HG03457 (cell line): Measurements from ENCODE around the gene VANGL2.
"Not testable (repeated sequence)": the region's sequence is repeated elsewhere in the genome, so short reads cannot be mapped to it uniquely, and the experiment has no call there.

Experiments
- ATAC-seq: cut with Tn5 transposase; IDR thresholded peaks from one replicate; pipeline ENCODE4 v1.9.1; 2021; ENCODE audit warnings: moderate number of reproducible peaks; ENCODE audit not compliant: unreplicated experiment

VANGL2 gene

DNA sequence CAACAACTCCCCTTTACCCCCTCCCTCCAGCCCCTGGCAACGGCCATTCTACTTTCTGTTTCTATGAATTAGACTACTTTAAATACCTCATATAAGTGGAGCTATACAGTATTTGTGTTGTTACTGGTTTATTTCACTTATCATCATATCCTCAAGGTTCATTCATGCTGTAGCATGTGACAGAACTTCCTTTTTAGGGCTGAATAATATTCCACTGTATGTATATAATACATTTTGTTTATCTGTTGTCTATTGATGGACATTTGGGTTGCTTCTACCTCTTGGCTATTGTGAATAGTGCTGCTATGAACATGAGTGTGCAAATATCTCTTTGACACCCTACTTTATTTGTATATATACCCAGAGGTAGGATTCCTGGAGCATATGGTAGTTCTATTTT, 31.3 kb upstream of the VANGL2 start:
- no peak for ATAC-seq

DNA sequence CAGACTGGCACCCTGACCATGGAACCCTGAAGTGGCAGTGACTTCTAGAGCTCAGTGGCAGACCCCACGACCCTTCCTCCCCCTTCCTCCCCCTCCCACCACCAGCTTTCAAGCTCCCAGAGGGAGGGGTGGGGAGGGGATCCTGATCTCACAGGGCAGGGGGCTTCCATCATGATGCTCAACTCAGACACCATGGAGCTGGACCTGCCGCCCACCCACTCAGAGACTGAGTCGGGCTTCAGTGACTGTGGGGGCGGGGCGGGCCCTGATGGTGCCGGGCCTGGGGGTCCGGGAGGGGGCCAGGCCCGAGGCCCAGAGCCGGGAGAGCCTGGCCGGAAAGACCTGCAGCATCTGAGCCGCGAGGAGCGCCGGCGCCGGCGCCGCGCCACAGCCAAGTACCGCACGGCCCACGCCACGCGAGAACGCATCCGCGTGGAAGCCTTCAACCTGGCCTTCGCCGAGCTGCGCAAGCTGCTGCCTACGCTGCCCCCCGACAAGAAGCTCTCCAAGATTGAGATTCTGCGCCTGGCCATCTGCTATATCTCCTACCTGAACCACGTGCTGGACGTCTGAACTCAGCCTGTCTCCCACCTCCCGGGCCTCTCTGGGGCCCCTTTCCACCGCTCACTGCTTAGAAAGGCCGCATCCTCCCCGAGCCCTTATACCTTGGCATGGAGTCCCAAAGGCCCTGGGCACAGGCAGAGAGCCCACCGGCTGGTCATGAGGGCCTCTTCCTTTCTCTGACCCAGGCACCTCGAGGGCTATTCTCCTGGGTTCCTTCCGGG, 29.6 kb upstream of the VANGL2 start:
- ATAC-seq = no peak

DNA sequence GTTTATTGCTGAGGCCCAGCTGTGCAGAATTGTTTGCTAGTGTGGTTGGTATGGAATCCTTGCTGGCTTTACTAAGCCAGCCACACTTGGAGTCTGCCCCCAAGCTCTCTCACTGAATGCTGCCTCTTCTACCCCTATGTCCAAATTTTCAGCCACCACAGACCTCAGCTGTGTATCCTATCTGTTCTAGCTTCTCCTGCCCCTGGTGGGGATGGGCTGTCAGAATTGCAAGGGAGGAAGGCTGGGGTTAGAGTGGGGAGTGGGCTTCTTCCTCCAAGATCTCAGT, 29.1 kb upstream of the VANGL2 start:
- no peak for ATAC-seq

DNA sequence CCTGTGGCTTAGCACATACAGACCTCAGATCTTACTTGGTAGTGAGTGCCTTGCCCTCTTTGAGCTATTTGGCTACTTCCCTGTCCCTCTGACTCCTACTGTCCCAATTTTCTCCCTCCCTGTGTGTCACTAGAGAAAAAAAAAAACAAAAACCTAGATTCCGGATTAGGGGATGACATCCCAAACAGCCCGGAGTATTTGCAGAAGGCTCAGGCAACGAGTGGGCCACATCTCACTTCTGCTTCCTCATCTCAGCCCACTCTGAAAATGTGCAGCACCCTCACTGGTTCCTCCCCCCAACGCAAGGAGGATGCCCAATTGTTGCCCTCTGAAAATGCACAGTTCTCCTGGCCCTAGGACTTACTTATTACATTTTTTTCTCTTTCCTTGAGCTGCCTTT, 28.6 kb upstream of the VANGL2 start:
- no peak for ATAC-seq

DNA sequence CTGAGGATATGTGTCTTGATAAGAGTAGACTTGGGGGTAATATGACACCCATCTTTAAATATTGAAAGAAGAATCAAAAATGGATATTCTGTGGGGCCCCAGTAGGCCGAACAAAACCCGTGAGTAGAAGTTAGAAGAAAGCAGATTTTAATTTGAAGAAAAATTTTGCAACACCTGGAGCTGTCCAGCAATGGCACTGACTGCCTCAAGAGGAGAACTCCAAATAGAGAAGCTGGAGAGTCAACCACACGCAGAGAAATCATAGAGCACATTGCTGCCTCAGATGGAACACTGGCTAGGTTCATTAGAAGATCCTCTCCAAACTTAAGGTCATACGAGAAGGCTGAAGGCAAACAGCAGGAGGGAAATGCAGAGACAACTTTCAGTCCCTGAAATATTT, 26.7 kb upstream of the VANGL2 start:
- ATAC-seq = no peak

DNA sequence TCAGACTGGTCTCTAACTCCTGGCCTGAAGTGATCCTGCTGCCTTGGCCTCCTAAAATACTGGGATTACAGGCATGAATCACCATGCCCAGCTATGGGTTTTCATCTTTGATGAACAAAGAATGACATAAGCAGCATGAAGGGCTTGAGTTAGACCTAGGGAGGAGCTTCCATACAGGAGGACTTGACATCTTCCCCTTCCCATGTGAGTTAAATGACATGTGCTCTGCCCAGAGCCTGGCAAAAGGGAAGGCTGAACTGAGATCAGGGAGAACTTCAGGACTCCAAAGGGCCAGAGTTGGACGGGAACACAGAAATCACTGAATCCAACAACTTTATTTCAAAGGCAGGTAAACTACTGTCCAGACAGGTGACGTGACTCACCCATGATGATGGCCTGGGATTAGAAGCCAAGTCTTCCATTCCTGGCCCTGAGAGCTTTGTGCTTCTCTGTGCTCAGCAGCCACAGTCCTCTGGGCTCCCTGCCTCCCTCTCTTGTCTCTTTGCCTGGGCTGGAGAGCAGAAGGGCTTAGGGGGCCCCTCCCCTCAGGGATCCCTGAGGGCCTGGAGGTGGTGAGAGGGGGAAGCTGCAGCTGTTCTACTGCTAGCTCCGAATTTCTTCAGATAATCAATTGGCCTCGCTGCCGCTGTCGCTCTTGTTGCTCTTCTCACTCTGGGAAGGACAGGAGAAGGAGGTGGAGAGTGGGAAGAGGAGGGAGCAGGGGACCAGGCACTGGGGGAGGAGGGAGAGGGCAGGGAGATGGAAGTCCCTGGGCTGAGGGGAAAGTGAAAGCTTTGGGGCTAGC, 25.9 kb upstream of the VANGL2 start:
- ATAC-seq = no peak

DNA sequence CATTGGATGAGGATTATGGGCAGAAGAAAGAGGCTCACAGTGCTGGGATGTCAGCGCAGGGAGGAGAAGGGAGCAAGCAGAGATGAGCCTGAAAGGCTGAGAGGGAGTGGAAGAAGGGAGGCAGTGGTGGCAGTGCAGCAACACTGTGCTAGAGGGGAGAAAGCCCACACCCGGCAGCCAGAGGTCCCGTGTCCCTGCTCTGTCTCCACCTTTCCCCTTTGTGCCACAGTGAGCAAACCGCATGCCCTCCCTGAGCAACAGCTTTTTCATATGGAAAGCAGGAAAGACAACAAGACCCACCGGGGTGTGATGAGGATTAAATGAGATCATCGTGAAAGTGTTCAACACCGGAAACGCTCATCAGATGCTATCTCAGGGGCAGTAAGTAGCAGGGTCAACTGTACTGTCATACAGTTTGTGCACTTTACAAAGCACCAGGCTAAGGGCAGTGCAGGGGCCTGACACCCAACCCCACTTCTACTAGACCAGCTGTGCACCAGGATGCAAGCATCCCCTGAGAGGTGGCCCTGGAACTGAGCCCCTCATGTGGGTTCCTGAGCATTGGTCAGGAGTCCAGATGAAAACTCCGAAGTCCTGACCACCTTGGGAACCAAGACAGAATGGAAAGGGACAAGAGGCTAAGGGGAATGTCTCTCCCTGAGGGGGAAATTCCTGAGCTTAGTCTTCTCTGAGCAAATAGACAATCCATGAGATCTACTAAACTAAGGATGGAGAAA, 24.4 kb upstream of the VANGL2 start:
- no peak for ATAC-seq

DNA sequence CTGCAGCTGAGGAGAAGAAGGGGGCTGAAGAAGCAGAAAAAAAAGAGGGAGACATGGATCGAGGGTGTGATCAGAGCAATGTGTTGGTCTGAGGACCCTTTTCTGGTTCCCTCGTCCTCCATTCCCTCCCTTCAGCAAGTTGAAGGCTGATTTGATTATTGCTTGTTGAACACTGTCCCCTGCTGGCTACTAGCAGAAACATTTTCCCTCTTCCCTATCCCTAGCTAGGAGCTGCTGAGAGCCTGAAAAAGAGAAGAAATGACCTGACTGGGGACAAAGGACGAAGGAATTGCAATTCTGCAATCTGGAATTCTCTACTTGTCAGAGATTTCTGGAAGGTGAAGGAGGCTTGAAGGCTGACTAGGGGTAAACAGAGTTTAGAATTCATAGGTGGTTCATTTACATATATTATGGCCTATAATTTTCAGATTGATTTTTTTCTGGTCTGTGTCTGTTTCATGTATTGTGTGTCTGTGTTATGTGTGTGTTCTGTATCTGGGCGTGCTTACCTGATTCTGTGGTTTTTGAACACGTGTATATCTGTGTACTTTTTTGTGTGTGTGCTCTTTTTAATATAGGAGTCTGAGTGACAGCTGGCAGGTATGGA, 23.7 kb upstream of the VANGL2 start:
- no peak for ATAC-seq

DNA sequence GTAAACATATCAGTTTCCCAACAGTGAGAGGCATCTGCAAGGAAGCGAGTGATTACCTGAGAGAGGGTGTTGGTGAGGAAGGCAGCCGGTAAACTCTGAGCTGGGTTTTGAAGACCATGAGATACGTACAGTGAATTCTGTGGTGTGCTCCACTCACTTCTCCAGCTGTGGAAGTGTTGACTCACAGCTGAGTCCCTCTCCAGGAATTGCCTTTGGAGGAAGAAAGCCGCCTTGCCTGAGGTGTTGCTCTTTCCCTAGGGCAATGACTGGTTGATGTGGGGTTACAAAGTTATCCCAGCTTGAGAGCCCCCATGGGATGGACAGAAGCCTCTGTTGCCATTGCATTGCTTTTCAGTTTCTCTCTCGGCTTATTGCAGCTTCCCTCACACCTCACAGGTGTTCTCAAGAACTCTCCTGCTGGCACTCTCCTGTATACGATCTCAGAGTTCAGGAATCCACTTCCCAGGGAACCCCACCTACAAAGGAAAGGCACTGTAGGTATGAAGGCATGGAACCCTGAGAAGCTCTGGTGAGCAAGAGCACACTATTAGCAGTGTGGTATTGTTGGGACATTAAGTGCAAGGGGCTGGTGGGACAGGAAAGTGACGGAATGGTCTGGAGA, 22.7 kb upstream of the VANGL2 start:
- ATAC-seq = no peak

DNA sequence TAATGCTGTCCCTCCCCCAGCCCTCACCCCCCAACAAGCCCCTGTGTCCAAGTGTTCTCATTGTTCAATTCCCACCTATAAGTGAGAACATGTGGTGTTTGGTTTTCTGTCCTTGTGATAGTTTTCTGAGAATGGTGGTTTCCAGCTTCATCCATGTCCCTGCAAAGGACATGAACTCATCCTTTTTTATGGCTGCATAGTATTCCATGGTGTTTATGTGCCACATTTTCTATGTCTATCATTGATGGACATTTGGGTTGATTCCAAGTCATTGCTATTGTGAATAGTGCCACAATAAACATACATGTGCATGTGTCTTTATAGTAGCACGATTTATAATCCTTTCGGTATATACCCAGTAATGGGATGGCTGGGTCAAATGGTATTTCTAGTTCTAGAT, 15.6 kb upstream of the VANGL2 start:
- not testable (repeated sequence) for ATAC-seq

DNA sequence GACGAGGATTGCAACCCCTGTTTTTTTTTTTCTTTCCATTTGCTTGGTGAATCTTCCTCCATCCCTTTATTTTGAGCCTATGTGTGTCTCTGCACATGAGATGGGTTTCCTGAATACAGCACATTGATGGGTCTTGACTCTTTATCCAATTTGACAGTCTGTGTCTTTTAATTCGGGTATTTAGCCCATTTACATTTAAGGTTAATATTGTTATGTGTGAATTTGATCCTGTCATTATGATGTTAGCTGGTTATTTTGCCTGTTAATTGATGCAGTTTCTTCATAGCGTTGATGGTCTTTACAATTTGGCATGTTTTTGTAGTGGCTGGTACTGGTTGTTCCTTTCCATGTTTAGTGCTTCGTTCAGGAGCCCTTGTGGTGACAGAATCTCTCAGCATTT, 12.0 kb upstream of the VANGL2 start:
- ATAC-seq = not testable (repeated sequence)

DNA sequence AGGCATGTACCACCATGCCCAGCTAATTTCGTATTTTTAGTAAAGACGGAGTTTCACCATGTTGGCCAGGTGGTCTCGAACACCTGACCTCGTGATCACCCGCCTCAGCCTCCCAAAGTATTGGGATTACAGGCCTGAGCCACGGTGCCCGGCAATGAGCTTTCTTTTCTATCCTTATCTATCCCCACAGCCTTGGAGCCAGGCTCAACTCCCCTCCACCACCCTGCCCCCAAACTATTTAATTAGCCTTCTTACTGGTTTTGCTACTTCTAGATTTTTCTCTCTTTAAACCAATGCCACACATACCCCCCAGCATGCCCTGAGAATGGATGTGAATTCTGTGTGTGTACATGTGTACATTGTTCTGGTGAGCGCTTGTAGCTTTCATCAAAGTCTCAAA, 5.7 kb upstream of the VANGL2 start:
- ATAC-seq = no peak

DNA sequence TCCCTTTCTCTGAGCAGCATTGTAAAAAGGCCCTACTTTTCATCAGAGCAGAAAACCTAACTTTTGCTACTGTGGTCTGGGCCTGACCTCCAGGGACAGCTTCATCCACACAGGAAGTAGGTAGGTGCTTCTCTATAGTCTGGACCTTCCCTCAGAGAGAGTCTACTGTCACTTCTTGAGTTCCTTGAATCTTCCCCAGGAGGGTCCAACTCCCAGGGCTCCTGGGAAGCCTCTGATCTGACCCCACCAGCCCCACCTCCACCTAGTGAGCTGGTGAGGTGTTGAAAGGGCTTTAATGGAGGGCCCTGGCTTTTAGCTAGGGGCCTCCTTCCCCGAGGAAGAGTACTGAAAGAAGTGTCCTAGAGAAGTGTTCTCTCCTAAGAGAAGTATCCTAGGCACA, 2.7 kb upstream of the VANGL2 start:
- no peak for ATAC-seq

DNA sequence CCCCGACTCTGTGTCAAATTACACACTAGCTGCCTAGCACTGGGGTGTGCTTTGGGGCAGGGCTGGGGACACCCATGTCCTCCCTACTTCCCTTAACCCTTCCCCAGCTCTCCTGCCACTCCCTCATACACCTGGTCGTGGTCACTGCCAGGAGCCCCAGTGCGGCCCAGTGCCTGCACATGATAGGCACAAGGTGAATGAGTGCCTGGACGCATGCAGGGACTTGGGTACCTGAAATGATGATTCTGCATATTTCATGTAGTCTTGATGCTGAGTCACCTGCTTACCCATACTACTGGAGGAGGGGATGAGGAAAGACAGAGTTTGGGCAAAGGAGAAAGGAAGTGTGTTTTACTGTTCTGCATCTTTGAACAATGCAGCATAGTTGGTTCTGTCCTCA, 1.5 kb upstream of the VANGL2 start:
- no peak for ATAC-seq

DNA sequence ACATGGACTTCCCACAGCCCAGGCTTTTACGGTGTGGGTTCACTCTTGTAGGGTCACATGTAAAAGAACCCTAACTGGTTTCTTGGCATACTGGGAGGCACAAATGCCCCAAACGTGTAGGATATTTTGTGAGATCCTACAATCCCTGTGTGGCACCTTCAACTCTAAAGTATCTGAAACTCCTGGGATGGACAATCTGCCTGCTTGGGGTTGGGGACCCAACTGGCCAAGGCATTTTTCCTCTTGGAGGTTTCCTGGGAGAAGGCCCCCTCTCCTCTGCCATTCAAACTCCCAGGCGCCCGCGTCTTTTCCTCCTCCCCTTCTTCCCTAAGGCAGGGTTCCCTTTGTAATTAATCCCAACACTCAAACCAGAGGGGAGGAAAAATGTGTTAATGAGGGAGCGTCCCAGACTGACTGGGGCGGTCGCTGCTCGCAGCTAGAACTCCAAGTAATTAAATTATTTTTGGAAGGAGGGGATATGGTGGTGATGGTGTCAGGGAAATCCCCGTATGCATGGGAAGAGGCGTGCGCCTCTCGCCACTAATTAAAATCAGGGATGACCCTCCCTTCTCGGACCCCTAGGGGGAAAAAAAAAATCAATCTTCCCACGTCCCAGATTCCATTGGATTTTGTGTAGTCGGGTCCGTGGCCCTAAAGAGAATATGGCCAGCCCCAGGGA, 681 bp upstream of the VANGL2 start:
- no peak for ATAC-seq

DNA sequence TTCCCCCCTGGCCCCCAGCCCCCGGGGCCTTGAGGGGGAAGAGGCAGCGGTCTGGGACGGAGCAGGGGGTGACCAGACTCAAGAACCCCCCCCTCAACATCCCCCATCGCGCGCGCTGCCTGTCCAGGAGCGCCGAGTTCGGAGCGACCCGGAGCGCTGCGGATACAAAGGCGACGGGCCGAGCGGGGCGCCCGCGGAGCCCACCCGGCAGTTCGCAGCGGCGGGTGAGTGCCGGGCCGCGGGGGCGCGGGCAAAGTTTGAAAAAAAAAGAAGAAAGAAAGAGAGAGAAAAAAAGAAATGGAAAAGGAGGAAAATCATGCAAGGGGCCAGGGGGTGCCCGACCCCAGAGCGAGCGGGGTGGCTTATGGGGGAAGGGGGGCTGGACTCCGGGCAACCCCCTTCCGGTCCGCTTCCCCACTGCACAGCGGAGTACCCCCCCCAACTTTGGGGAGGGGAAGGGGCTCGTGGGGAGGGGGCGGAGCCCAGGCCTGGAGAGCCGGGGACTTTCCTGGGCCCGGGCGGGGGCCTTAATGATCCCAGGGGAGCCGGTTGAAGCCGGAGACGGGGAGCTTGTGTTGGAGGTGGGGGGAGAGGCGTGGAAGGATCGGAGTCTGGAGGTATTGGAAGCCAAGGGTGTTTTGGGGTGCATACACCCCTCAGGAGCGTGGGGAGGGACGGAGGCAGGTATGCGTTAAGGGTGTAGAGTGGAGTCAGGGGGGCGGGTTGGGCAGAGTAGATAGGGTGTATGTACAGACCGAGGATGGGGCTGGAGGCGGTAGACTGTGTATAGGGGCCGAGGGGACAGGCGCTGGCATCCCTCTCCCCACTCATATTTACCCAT, 502 bp downstream of the VANGL2 start:
- ATAC-seq = no peak

DNA sequence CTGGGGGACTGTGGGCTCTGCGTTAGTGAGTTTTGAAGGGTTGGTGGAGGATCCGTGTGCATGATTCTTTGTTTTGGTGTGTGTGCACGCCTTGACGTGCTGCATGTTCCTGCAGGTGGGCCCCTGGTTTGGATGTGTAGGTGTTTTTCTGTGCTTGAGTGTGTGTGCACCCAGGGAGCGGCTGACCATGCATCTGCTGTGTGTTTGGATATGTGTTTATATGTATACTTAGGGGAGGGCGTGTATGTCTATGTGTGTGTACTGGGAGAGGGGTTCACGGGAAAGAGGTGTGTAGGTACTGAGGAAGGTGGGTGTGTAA, 1.1 kb downstream of the VANGL2 start:
- no peak for ATAC-seq

DNA sequence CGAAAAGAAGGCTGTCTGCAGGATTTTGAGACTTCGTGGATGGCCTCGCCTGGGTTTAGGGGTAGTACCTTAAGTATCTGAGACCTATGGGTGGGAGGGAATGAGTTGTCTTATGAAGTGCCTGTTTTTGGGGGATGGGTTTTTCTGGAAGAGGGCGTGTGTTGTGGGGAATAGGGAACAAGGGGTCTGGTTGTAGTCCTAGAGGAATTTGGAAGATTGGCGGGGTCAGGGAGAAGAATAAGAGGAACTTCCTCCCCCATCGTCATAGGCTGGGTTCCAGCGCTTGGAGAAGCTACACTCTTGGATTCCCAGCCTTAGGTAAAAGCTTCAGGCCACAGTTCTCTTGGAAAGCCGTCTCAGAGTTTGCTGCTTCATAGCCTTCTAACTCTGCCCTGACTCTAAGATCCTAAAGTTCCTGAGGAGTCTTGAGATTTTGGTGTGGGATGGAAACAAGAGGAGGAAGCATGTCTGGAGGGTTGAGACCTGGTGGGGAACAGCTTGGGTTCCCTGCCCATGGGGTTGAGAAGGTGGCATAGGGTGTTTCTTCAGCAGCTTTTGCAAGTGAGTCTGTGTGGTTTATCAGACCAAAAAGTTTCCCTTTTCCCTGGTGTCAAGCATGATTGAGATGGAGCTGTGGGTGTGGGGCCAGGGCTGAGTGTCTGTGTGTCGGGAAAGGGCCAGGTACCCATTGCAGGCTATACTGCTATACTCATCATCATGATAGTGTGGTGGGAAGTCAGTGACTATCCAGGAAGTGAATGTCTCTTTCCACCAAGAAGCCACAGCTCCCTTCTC, 1.8 kb downstream of the VANGL2 start:
- no peak for ATAC-seq

DNA sequence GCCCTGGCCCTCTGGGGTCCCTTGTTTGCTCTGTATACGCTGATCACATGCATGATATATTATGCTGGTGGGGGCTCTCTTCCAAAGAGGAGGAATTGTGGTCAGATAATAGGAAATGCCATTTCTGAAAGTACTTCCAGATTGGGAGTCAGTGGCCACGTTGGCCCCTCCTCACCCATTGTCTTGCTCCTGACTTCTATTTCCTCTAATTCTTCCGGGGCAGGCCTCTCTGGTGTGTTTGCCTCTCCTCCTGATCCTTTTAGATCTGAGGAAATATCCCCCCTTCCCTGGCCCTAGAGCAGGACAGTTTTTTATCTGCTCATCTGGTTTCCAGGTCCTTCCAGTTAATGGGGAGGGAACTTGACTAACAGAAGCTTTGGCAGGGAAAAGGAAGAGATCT, 2.9 kb downstream of the VANGL2 start:
- ATAC-seq = no peak
